Measurements from ENCODE around the gene FAM171A2.
"Not testable (repeated sequence)": the region's sequence is repeated elsewhere in the genome, so short reads cannot be mapped to it uniquely, and the experiment has no call there.

FAM171A2 gene

DNA sequence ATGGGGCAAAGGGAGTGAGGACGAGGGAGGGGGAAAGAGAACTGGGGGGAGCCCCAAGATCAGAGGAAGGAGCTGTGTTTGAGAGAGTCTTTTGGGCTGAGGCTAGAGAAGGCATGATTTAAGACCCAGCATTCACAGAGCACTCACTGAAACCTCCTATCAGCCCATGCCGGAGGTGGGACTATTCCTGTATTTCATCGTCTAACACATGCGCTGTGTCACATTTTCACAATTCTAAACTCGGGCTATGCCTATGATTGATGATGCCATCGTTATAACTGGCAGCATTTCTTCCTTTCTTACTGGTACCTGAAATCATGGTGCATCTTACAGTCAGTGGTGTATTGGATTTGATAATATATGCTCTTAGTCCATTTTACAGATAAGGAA lies 3.5 kb downstream of the FAM171A2 start:
- FAIRE-seq = no peak

DNA sequence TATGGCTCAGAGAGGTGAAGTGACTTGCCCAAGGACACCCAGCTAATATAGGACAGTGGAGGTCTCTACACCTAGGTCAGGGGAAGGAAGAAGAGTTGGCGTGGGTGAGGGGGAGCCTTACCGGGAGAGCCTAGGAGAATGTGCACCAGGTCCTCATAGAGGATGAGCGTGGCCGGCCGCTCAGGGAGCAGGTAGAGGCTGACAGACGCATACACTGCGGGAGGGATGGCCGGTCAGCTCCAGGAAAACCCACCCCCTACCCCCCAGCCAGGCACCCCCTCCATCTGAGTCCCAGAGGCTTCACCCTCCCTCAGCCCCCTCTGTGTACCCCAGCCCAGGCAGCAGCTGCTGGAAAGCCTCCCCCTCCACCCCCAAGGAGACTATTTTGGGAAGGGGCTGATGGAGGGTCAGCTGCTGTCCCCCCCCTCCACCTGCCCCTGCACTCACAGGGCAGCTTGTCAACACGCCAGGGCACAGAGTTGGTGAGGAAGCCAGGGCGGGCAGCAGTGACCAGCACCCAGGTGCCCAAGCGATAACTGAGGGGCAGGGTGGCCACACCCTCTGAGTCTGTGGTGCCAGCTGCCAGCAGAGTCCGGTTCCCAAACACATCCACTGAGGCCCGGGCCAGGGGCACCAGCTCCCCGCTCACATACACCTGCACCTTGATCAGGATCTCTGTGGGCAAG lies 4.1 kb downstream of the FAM171A2 start:
- no peak for FAIRE-seq

- FAIRE-seq = no peak
Observed at GRCh38 chr17:44359006-44359405, 4.6 kb downstream of the FAM171A2 start.

- FAIRE-seq = no peak
Observed at GRCh38 chr17:44358066-44358465, 5.6 kb downstream of the FAM171A2 start.

DNA sequence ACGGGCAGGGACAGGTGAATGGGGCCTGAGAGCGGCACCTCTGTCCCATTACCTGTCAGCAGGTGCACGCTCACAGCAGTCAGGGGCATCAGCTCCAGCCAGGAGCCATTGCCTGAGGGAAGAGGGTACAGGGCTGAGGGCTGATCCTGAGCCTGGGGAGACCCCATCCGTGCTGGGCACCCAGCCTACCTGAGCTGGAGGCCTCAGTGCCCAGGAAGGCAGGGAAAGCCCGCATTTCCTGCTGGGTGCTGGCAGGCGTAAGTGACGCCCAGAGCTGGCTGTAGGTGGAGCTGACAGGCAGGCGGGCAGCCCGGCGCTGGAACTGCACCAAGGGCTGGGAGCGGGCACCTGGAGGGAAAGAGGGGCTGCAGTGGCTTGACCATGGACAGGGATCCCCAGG lies 7.4 kb downstream of the FAM171A2 start:
- FAIRE-seq = no peak

DNA sequence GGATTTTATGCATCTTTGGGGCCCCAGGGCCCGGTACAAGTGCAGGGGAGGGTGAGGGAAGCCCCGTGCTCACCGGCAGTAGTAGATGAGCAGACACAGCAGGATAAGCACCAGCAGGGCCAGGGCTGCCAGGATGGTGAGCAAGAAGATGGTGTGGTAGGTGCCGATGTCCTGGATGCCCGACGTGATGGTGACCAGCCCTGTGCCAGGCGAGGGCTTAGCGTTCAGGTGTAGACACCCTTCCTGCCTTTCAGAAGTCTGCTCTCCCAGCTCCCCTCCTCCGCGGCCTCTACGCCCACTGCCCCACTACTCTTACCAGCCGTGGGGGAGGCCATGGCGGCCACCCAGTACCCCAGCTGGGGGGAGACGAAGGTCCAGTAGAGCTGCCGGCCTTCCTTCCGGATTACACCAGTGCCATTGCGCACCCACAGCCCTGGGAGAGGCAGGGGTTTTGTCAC lies 8.0 kb downstream of the FAM171A2 start:
- FAIRE-seq = no peak

GRCh38 chr17:44354582-44355561 lies 8.8 kb downstream of the FAM171A2 start:
- no peak for FAIRE-seq

GRCh38 chr17:44353672-44354331 lies 9.9 kb downstream of the FAM171A2 start:
- no peak for FAIRE-seq

GRCh38 chr17:44352828-44353671 lies 10.6 kb downstream of the FAM171A2 start:
- FAIRE-seq = no peak

DNA sequence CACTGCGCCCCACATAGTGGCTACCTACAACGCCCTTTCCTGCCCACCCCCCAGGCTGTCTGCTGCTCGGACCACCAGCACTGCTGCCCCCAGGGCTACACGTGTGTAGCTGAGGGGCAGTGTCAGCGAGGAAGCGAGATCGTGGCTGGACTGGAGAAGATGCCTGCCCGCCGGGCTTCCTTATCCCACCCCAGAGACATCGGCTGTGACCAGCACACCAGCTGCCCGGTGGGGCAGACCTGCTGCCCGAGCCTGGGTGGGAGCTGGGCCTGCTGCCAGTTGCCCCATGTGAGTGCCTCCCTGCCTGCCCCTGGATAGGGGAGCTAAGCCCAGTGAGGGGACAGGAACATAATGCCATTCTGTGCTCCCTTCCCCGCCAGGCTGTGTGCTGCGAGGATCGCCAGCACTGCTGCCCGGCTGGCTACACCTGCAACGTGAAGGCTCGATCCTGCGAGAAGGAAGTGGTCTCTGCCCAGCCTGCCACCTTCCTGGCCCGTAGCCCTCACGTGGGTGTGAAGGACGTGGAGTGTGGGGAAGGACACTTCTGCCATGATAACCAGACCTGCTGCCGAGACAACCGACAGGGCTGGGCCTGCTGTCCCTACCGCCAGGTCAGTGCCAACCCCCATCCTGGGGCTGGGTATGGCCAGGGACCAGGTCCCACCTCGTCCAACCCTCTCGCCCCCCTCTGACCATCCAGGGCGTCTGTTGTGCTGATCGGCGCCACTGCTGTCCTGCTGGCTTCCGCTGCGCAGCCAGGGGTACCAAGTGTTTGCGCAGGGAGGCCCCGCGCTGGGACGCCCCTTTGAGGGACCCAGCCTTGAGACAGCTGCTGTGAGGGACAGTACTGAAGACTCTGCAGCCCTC lies 11.5 kb downstream of the FAM171A2 start:
- no peak for FAIRE-seq

- FAIRE-seq = no peak
Observed at GRCh38 chr17:44351464-44351863, 12.2 kb downstream of the FAM171A2 start.

DNA sequence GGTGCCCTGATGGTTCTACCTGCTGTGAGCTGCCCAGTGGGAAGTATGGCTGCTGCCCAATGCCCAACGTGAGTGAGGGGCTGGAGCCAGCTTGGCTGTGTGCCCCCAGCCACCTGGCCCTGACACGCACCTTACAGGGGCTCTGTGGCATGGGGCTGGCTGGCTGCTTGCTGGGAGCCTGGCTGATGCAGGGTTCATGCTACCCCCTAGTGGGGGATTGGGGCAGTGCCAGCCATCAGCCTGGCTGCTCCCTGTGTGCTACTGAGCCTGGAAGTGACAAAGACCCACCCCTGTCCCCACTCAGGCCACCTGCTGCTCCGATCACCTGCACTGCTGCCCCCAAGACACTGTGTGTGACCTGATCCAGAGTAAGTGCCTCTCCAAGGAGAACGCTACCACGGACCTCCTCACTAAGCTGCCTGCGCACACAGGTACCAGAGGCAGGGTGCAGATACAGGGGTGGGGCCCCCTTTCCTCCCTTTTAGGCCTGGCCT lies 12.9 kb downstream of the FAM171A2 start:
- FAIRE-seq = no peak

GRCh38 chr17:44349553-44350070 lies 14.0 kb downstream of the FAM171A2 start:
- no peak for FAIRE-seq

DNA sequence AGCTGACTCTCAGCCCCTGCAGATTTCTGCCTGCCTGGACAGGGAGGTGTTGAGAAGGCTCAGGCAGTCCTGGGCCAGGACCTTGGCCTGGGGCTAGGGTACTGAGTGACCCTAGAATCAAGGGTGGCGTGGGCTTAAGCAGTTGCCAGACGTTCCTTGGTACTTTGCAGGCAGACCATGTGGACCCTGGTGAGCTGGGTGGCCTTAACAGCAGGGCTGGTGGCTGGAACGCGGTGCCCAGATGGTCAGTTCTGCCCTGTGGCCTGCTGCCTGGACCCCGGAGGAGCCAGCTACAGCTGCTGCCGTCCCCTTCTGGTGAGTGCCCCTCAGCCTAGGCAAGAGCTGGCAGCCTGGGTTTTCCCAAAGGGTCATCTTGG lies 14.7 kb downstream of the FAM171A2 start:
- FAIRE-seq = no peak

- no peak for FAIRE-seq
Observed at GRCh38 chr17:44348234-44348987, 15.2 kb downstream of the FAM171A2 start.

DNA sequence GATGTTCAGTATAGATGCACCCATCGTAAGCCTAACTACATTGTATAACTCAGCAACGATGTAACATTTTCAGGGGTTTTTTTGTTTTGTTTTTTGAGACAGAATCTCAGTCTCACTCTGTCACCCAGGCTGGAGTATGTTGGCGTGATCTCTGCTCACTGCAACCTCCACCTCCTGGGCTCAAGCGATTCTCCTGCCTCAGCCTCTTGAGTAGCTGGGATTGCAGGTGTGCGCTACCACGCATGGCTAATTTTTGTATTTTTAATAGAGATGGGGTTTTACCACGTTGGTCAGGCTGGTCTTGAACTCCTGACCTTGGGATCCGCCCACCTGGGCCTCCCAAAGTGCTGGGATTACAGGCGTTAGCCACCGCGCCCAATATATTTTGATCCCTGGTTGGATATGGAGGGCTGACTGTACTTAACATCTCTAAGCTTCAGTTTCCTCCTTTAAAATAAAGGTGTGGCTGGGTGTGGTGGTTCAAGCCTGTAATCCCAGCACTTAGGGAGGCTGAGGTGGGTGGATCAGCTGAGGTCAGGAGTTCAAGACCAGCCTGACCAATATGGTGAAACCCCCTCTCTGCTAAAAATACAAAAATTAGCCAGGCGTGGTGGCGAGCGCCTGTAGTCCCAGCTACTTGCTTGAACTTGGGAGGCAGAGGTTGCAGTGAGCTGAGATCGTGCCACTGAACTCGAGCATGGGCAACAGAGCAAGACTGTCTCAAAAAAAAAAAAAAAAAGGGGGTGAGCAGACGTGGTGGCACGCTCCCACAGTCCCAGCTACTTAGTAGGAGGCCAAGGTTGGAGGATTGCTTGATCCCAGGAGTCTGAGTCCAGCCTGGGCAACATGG lies 16.2 kb downstream of the FAM171A2 start:
- not testable (repeated sequence) for FAIRE-seq

DNA sequence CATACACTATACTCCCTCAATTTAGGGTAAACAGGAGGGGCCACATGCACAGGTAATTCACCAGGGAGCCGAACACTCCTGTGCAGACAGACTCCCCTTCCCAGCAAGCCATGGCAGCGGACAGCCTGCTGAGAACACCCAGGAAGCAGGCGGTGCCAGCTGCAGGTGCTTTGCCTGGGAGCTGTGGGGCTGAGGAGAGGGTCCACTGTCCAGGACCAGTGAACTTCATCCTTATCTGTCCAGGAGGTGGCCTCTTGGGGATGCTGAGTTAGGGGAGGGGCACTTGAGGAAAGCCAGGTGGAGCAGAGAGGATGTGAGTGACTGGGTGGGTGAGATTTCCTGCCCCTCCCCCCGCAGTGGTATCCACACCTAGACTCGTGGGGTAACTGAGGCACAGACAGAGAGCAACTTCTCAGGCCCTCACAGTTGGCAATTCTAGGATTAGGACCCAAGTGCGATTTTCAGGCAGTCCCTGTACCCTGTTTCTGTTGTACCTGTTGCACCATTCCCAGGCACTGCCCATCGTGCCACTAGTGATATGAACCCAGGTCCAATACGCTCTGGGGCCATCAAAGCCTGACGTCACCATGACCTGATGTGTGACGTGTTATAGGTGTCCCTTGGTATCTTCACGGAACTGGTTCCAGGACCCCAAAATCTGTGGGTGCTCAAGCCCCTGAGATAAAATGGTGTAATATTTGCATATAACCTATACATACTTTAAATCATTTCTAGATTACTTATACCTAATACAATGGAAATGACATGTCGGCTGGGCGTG lies 17.4 kb downstream of the FAM171A2 start:
- FAIRE-seq = no peak

- no peak for FAIRE-seq
Observed at GRCh38 chr17:44345454-44346026, 18.1 kb downstream of the FAM171A2 start.

All from islet of Langerhans (tissue), 1 donor.